Gastrocnemius medialis (tissue), 4 donors: Measurements from ENCODE around the gene FGD5.

Source experiments
- POLR2A ChIP-seq, 2 donors: fragments of 450-650 bp; IDR thresholded peaks; one replicate each; pipeline ENCODE4 v1.6.1; 2017; ENCODE audit warnings: antibody characterized with exemption in 2 of 2, mild to moderate bottlenecking in 2 of 2, moderate library complexity in 2 of 2
- TF ChIP-seq, protein P1 (sequence below), 5 experiments: fragments of 450-650 bp in 3 of 5; fragments of 200-600 bp in 2 of 5; sonication (generic) in 2 of 5; IDR thresholded peaks in 4 of 5; conservative IDR thresholded peaks in 1 of 5; 1 replicate in 4 of 5; 2 replicates in 1 of 5; pipeline ENCODE4 v1.5.1; 2016 to 2019; ENCODE audit warnings: antibody characterized with exemption in 5 of 5, mild to moderate bottlenecking in 3 of 5, moderate library complexity in 3 of 5

DNA sequence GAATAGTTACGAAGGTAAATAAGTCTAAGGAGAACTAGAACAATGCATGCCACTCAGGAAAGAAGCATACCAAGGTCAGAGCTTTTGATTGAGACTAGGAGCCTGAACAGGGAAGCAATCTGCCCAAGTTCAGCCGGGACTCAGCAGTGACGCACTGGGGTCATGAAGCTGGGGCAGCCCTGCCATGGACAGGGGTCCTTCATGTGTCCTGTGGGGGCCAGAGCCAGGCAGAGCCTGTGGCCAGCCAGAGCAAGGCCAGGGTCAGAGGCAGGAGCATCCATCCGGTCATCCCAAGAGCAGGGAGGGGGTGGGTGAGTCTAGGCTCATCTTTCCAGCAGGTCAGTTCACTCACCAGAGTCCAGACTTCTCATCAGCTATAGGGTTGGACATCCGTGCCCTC lies 47.9 kb downstream of the FGD5 start:
- TF ChIP-seq, protein P1, sequence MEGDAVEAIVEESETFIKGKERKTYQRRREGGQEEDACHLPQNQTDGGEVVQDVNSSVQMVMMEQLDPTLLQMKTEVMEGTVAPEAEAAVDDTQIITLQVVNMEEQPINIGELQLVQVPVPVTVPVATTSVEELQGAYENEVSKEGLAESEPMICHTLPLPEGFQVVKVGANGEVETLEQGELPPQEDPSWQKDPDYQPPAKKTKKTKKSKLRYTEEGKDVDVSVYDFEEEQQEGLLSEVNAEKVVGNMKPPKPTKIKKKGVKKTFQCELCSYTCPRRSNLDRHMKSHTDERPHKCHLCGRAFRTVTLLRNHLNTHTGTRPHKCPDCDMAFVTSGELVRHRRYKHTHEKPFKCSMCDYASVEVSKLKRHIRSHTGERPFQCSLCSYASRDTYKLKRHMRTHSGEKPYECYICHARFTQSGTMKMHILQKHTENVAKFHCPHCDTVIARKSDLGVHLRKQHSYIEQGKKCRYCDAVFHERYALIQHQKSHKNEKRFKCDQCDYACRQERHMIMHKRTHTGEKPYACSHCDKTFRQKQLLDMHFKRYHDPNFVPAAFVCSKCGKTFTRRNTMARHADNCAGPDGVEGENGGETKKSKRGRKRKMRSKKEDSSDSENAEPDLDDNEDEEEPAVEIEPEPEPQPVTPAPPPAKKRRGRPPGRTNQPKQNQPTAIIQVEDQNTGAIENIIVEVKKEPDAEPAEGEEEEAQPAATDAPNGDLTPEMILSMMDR (IDR thresholded peaks at IDR 0.05 in 4 of 5, conservative IDR thresholded peaks at IDR 0.05 in 1 of 5): no peak
- no peak for TF ChIP-seq POLR2A (IDR thresholded peaks at IDR 0.05)
